Gastrocnemius medialis (tissue), 4 donors: ENCODE data around the gene SH3BP2.

Experiments
- CTCF ChIP-seq, 5 experiments: fragments of 450-650 bp in 3 of 5; fragments of 200-600 bp in 2 of 5; sonication (generic) in 2 of 5; IDR thresholded peaks in 4 of 5; conservative IDR thresholded peaks in 1 of 5; 1 replicate in 4 of 5; 2 replicates in 1 of 5; pipeline ENCODE4 v1.5.1; 2016 to 2019; ENCODE audit warnings: antibody characterized with exemption in 5 of 5, mild to moderate bottlenecking in 3 of 5, moderate library complexity in 3 of 5
- POLR2A ChIP-seq, 2 donors: fragments of 450-650 bp; IDR thresholded peaks; one replicate each; pipeline ENCODE4 v1.6.1; 2017; ENCODE audit warnings: antibody characterized with exemption in 2 of 2, mild to moderate bottlenecking in 2 of 2, moderate library complexity in 2 of 2

- TF ChIP-seq CTCF (IDR thresholded peaks at IDR 0.05 in 4 of 5, conservative IDR thresholded peaks at IDR 0.05 in 1 of 5) (no peak), POLR2A (IDR thresholded peaks at IDR 0.05) (no peak)
Observed at GRCh38 chr4:2763511-2763967, 29.3 kb upstream of the SH3BP2 start.
